Fibroblast of lung (primary cell): ENCODE measurements around the gene AGAP2.

Source experiments
- EZH2 ChIP-seq: IDR thresholded peaks from 2 replicates; pipeline ENCODE4 v1.5.1; 2012; ENCODE audit warnings: low read length, control low read depth, mild to moderate bottlenecking; ENCODE audit errors: missing control alignments
- TF ChIP-seq, protein P1 (sequence below), 2 donors: IDR thresholded peaks in 1 of 2; conservative IDR thresholded peaks in 1 of 2; 1 replicate in 1 of 2; 2 replicates in 1 of 2; pipeline ENCODE4 v1.5.1; 2011 to 2012; ENCODE audit warnings: low read length in 2 of 2, control low read depth in 1 of 2, inconsistent platforms in 1 of 2, low read depth in 1 of 2, mild to moderate bottlenecking in 1 of 2

DNA sequence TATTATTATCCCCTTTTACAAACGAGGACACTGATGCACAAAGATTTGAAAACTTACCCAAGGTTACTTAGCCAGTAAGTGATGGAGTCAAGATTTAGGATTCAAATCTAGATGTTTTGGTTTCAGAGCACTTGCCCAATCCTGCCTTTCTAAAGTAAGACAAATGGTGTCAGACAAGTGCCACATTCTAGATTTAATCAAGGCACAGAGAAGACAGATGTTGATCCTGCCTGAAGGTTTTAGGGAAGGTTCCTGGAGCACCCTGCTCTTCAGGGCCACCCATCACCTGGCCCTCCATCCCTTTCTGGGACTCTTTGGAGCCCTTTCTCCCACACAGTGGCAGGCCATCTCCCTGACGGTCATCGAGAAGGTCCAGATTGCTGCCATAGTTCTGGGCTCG lies 19.2 kb upstream of the AGAP2 start:
- TF ChIP-seq, protein P1, sequence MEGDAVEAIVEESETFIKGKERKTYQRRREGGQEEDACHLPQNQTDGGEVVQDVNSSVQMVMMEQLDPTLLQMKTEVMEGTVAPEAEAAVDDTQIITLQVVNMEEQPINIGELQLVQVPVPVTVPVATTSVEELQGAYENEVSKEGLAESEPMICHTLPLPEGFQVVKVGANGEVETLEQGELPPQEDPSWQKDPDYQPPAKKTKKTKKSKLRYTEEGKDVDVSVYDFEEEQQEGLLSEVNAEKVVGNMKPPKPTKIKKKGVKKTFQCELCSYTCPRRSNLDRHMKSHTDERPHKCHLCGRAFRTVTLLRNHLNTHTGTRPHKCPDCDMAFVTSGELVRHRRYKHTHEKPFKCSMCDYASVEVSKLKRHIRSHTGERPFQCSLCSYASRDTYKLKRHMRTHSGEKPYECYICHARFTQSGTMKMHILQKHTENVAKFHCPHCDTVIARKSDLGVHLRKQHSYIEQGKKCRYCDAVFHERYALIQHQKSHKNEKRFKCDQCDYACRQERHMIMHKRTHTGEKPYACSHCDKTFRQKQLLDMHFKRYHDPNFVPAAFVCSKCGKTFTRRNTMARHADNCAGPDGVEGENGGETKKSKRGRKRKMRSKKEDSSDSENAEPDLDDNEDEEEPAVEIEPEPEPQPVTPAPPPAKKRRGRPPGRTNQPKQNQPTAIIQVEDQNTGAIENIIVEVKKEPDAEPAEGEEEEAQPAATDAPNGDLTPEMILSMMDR (conservative IDR thresholded peaks at IDR 0.05 in 1 of 2, IDR thresholded peaks at IDR 0.05 in 1 of 2; ENCODE audit: low read depth in 1 of 2, low read length in 2 of 2): no peak
- TF ChIP-seq EZH2: no peak
